Esophagus muscularis mucosa (tissue), 4 donors: ENCODE data around the gene MS4A2. TPM values are rescaled to one million over a fixed set of nuclear protein-coding genes. Genes with fewer than 3 reads are reported as not detected.

ENCODE experiments used
- DNase-seq: peaks from one replicate; pipeline ENCODE4 v3.0.0-alpha.2; 2017; ENCODE audit errors: extremely low spot score
- H3K27ac ChIP-seq, 4 donors: fragments of 200-600 bp; sonication (generic); replicated peaks in 1 of 4; 1 replicate in 3 of 4; 2 replicates in 1 of 4; pipeline ENCODE4 v1.5.1; 2016 to 2019; ENCODE audit warnings: mild to moderate bottlenecking in 1 of 4
- H3K27me3 ChIP-seq, 4 donors: fragments of 200-600 bp; sonication (generic); one replicate each; pipeline versions ENCODE4 v1.5.1 to v1.6.0; 2016 to 2019
- H3K36me3 ChIP-seq, 4 donors: fragments of 200-600 bp; sonication (generic); one replicate each; pipeline ENCODE4 v1.5.1; 2016 to 2019
- H3K4me1 ChIP-seq, 4 donors: fragments of 200-600 bp; sonication (generic); one replicate each; pipeline ENCODE4 v1.5.1; 2016 to 2019
- H3K4me3 ChIP-seq, 4 donors: fragments of 200-600 bp; sonication (generic); 1 replicate in 2 of 4; 2 replicates in 2 of 4; pipeline ENCODE4 v1.5.1; 2016 to 2019; ENCODE audit warnings: mild to moderate bottlenecking in 4 of 4, moderate library complexity in 1 of 4
- H3K9me3 ChIP-seq, 4 donors: fragments of 200-600 bp; sonication (generic); 1 replicate in 3 of 4; 2 replicates in 1 of 4; pipeline ENCODE4 v1.5.1; 2016 to 2019
- EP300 ChIP-seq: sonication (generic); formaldehyde crosslinking; IDR thresholded peaks from one replicate; pipeline ENCODE4 v1.6.1; 2017; ENCODE audit warnings: antibody characterized with exemption
- POLR2A ChIP-seq: fragments of 450-650 bp; IDR thresholded peaks from one replicate; pipeline ENCODE4 v1.6.1; 2017; ENCODE audit warnings: antibody characterized with exemption, moderate library complexity, mild to moderate bottlenecking, low read depth
- POLR2AphosphoS5 ChIP-seq, 2 donors: sonication (generic); formaldehyde crosslinking; IDR thresholded peaks; one replicate each; pipeline ENCODE4 v1.6.1; 2017; ENCODE audit warnings: antibody characterized with exemption in 2 of 2
- WGBS: methylation state at CpG from one replicate; pipeline ENCODE4 v1.1.5; 2018; 5-methylcytosine and 5-hydroxymethylcytosine counted together
- intact Hi-C: fragments of 100-400 bp; cut with DNase I; formaldehyde crosslinking; loops from one replicate; pipeline ENCODE4 v1.15.1; 2023
- total RNA-seq, 4 donors: library from RNA; depleted of rRNA; stranded (reverse); fragments of >200 nt; gene quantifications; one replicate each; pipeline versions ENCODE4 v1.1.0 to v1.2.1, GENCODE V29; 2016
- TF ChIP-seq, protein P1 (sequence below), 3 experiments: fragments of 200-600 bp in 2 of 3; fragments of 450-650 bp in 1 of 3; sonication (generic) in 2 of 3; IDR thresholded peaks; one replicate each; pipeline ENCODE4 v1.5.1; 2017 to 2019; ENCODE audit warnings: antibody characterized with exemption in 3 of 3, mild to moderate bottlenecking in 2 of 3, moderate library complexity in 1 of 3

MS4A2 gene
- total RNA-seq, 4 donors from 2014 or later: 0.32 to 6.0 (median 2.6) TPM

DNA sequence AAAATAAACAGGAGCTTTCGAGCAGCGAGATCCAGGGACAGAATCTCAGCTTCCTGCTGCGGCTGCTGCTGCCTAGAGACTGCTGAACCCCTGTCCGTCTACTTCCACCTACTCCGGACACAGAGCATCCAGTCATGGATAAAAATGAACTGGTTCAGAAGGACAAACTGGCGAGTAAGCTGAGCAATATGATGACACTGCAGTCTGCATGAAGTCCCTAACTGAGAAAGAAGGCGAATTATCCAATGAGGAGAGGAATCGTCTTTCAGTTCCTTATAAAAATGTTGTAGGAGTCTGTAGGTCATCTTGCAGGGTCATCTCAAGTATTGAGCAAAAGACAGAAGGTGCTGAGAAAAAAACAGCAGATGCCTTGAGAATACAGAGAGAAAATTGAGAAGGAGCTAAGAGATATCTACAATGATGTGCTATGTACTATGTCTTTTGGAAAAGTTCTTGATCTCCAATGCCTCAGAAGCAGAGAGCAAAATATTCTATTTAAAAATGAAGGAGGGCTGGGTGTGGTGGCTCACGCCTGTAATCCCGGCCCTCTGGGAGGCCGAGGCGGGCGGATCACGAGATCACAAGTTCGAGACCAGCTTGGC lies 11.1 kb upstream of the MS4A2 start:
- 75% methylated on average over 15 of the region's 15 CpGs for WGBS
- intact Hi-C loops: no loop called here

DNA sequence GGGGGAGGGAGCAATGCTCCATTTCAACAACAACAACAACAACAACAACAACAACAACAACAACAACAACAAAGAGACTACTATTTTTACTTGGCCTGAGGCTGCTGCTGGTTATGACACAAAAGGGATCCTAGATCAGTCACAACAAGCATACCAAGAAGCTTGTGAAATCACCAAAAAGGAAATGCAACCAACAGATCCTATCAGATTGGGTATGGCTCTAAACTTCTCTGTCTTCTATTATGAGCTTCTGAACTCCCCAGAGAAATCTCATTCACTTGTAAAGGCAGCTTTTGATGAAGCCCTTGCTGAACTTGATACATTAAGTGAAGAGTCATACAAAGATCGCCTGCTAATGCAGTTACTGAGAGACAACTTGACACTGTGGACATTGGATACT lies 10.5 kb upstream of the MS4A2 start:
- no peak overlapping the region for H3K27ac ChIP-seq
- no peaks in the 10 kb centered on the region for H3K36me3 ChIP-seq
- intact Hi-C loops: no loop called here
- no peaks in the 10 kb centered on the region for H3K4me1 ChIP-seq
- 54% methylated on average over 1 of the region's 1 CpG for WGBS
- no peak for DNase-seq
- no peak overlapping the region for H3K4me3 ChIP-seq
- TF ChIP-seq, protein P1, sequence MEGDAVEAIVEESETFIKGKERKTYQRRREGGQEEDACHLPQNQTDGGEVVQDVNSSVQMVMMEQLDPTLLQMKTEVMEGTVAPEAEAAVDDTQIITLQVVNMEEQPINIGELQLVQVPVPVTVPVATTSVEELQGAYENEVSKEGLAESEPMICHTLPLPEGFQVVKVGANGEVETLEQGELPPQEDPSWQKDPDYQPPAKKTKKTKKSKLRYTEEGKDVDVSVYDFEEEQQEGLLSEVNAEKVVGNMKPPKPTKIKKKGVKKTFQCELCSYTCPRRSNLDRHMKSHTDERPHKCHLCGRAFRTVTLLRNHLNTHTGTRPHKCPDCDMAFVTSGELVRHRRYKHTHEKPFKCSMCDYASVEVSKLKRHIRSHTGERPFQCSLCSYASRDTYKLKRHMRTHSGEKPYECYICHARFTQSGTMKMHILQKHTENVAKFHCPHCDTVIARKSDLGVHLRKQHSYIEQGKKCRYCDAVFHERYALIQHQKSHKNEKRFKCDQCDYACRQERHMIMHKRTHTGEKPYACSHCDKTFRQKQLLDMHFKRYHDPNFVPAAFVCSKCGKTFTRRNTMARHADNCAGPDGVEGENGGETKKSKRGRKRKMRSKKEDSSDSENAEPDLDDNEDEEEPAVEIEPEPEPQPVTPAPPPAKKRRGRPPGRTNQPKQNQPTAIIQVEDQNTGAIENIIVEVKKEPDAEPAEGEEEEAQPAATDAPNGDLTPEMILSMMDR (IDR thresholded peaks at IDR 0.05): no peak
- TF ChIP-seq EP300 (no peak), POLR2A (no peak), POLR2AphosphoS5 (IDR thresholded peaks at IDR 0.05) (no peak)
- H3K27me3 ChIP-seq: no peaks in the 10 kb centered on the region
- peaks cover 0 to 10% (median 4%) of the 10 kb centered on the region in 4 donors for H3K9me3 ChIP-seq

More for the DNA sequence above, 11.1 kb upstream of the MS4A2 start:
- TF ChIP-seq, protein P1 (IDR thresholded peaks at IDR 0.05): no peak
- TF ChIP-seq POLR2A (no peak), EP300 (no peak), POLR2AphosphoS5 (IDR thresholded peaks at IDR 0.05) (no peak)
- no peaks in the 10 kb centered on the region for H3K36me3 ChIP-seq
- DNase-seq: no peak
- H3K27me3 ChIP-seq: no peaks in the 10 kb centered on the region
- H3K4me1 ChIP-seq: no peaks in the 10 kb centered on the region
- no peak overlapping the region for H3K27ac ChIP-seq
- no peak overlapping the region for H3K4me3 ChIP-seq
- H3K9me3 ChIP-seq: peaks cover 0 to 10% (median 4%) of the 10 kb centered on the region in 4 donors

DNA sequence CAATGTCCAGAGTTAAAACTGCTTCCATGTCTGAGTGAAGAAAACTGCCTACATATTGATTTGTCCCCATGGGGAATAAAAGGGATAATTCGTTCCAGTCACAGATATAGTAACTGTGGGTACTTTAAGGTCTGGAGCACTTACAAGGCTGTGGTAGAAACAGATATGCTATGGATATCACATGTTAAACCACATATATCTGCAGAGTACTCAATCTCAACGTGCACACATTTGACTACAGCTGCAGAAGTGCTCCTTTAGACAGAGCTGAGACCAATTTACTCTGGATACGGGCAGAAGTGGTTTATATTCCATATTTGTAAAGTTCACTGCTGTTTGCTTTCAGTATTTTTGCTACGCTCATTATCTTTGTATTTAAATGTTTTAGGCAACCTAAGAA lies 9.7 kb upstream of the MS4A2 start:
- no peak for DNase-seq
- intact Hi-C loops: no loop called here
- WGBS: 68% methylated on average over 4 of the region's 4 CpGs
- Histone ChIP-seq H3K4me3 (no peak overlapping the region), H3K27me3 (no peaks in the 10 kb centered on the region), H3K36me3 (no peaks in the 10 kb centered on the region), H3K9me3 (peaks cover 0 to 10% (median 4%) of the 10 kb centered on the region in 4 donors), H3K27ac (no peak overlapping the region), H3K4me1 (no peaks in the 10 kb centered on the region)
- no peak for TF ChIP-seq EP300
- no peak for TF ChIP-seq POLR2A
- TF ChIP-seq, protein P1 (IDR thresholded peaks at IDR 0.05): no peak

DNA sequence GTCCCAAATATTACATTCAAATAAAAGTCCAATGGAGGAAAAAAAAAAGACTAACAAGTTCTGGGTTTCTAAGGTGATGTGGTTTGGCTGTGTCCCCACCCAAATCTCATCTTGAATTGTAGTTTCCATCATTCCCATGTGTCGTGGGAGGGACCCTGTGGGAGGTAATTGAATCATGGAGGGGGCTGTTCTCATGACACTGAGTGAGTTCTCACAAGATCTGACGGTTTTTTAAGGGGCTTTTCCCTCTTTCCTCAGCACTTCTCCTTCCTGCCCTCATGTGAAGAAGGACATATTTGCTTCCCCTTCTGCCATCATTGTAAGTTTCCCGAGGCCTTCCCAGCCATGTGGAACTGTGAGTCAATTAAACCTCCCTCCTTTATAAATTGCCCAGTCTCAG lies 7.9 kb upstream of the MS4A2 start:
- no peak for TF ChIP-seq POLR2AphosphoS5 (IDR thresholded peaks at IDR 0.05)
- TF ChIP-seq, protein P1 (IDR thresholded peaks at IDR 0.05): no peak
- TF ChIP-seq EP300: no peak
- no peak for TF ChIP-seq POLR2A
- H3K4me1 ChIP-seq: no peaks in the 10 kb centered on the region
- no peaks in the 10 kb centered on the region for H3K36me3 ChIP-seq
- H3K9me3 ChIP-seq: peaks cover 0 to 10% (median 4%) of the 10 kb centered on the region in 4 donors
- H3K4me3 ChIP-seq: no peak overlapping the region
- no peak overlapping the region for H3K27ac ChIP-seq
- H3K27me3 ChIP-seq: no peaks in the 10 kb centered on the region
- no peak for DNase-seq
- intact Hi-C loops: no loop called here
- 62% methylated on average over 3 of the region's 3 CpGs for WGBS
